Mesodermal cell (in vitro differentiated cells): ENCODE data around the gene LIPN.

Experiments
- H3K27ac ChIP-seq: 2 replicates; pipeline ENCODE4 v1.7.0; 2013; ENCODE audit warnings: mild to moderate bottlenecking, low read depth, low read length, moderate library complexity; ENCODE audit not compliant: severe bottlenecking
- H3K36me3 ChIP-seq: 2 replicates; pipeline ENCODE4 v1.7.1; 2013; ENCODE audit warnings: mild to moderate bottlenecking, low read length, moderate library complexity; ENCODE audit not compliant: control insufficient read depth, insufficient read depth
- H3K4me1 ChIP-seq: one replicate; pipeline ENCODE4 v1.7.1; 2013; ENCODE audit warnings: mild to moderate bottlenecking, low read length; ENCODE audit not compliant: insufficient read depth, control insufficient read depth, poor library complexity, severe bottlenecking
- H3K4me3 ChIP-seq: 2 replicates; pipeline ENCODE4 v1.7.0; 2013; ENCODE audit warnings: low read length, control low read depth, mild to moderate bottlenecking; ENCODE audit not compliant: insufficient read depth, poor library complexity, severe bottlenecking; ENCODE audit errors: extremely low read depth
- H3K9me3 ChIP-seq: 2 replicates; pipeline ENCODE4 v1.7.1; 2013; ENCODE audit warnings: mild to moderate bottlenecking, low read length, moderate library complexity; ENCODE audit not compliant: control insufficient read depth
- WGBS, 2 experiments: methylation state at CpG; one replicate each; pipeline ENCODE4 v1.1.5; 2013; ENCODE audit warnings: missing lambda C conversion rate in 2 of 2; ENCODE audit not compliant: insufficient coverage in 2 of 2; 5-methylcytosine and 5-hydroxymethylcytosine counted together

The LIPN gene

DNA sequence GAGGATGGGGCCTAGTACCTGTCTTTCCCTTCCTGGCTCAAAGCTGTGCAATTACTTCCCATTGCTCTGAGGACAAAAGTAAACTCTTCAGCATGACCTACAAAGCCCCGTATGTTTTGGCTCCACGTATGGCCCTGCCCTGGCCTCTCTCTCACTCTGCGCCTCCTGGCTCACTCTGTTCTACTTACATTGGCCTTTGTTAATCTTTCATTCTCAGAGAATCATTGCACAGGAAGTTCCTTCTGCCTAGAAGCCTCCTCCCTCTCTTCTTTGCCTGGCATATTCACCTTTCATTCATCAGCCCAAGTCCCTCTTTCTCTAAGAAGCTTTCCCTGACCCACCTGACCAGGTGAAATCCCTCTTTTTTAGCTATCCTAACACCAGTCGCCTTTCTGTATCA, 66.6 kb downstream of the LIPN start:
- Histone ChIP-seq H3K4me3 (no peak overlapping the region), H3K36me3 (no peaks in the 10 kb centered on the region), H3K9me3 (no peaks in the 10 kb centered on the region), H3K4me1 (no peaks in the 10 kb centered on the region), H3K27ac (no peak overlapping the region)
- 93 to 97% methylated on average over 3 of the region's 4 CpGs for WGBS, 2 experiments

DNA sequence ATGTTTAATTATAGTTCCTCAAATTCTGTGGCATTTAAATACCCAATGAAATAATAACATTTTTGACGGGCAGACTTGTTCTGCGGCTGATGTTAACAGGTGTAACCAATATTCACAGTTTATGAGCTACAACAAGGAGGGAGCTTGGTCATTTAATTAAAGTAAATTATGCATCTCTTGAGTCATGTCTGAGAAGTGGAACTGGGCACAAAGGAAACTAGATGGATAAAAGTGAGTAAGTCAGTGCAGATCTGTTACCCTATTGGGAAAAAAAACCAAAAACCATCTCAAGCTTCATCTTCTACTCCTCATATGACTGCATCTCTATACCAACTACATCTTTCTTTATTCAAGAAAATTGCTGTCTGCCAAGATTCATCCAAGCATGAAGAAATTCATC, 67.9 kb downstream of the LIPN start:
- H3K4me1 ChIP-seq: no peaks in the 10 kb centered on the region
- H3K27ac ChIP-seq: no peak overlapping the region
- 100% methylated on average over 1 of the region's 2 CpGs; no CpG with 5 or more reads in 1 of the 2 experiments for WGBS, 2 experiments
- H3K4me3 ChIP-seq: no peak overlapping the region
- H3K36me3 ChIP-seq: no peaks in the 10 kb centered on the region
- no peaks in the 10 kb centered on the region for H3K9me3 ChIP-seq

DNA sequence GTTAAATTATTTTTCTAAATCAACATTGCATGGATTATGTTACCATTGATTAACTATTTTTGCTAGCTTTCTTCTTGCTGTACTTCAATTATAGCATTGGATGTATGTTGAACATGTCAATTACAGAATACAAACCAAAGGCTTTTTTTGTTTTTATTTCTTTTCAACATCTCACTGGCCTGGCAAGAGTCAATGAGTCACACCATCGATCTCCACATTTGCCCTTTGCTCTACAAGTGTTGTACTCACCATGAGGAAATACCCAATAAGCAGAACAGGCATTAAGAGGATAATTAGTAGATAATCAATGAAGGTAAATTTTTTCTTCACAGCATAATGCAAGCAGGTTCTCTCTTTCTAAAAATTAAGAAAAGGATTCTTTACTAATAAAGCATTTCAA, 68.5 kb downstream of the LIPN start:
- no peak overlapping the region for H3K4me3 ChIP-seq
- no peaks in the 10 kb centered on the region for H3K4me1 ChIP-seq
- WGBS, 2 experiments: no CpG with 5 or more reads among the region's 1 CpG
- no peak overlapping the region for H3K27ac ChIP-seq
- H3K36me3 ChIP-seq: no peaks in the 10 kb centered on the region
- H3K9me3 ChIP-seq: no peaks in the 10 kb centered on the region
